Posterior vena cava (tissue), 2 donors: ENCODE measurements around the gene ZNF148. TPM values are rescaled to one million over a fixed set of nuclear protein-coding genes. Genes with fewer than 3 reads are reported as not detected.

Experiments
- DNase-seq: peaks from one replicate; pipeline ENCODE4 v3.0.0-alpha.2; 2020; ENCODE audit warnings: low spot score
- intact Hi-C, 2 donors: fragments of 100-400 bp; cut with DNase I; formaldehyde crosslinking; loops; one replicate each; pipeline versions ENCODE4 v1.14.1 to v1.14.2; 2022 to 2023
- total RNA-seq, 2 donors: library from RNA; stranded (reverse); fragmentation: NEBNext Ultra II Directional; extraction: Animal tissue kit (Norgen Biotek cat#: 25700); gene quantifications; one replicate each; pipeline ENCODE4 v1.2.1, GENCODE V29; 2021
- donor health status: DM: yes; HTN: yes; CAD: no.
- donor health status: DM: yes; HTN: yes; CAD: no.

The ZNF148 gene
- total RNA-seq, 2 donors from 2014 or later: 39.7 to 45.5 TPM

DNA sequence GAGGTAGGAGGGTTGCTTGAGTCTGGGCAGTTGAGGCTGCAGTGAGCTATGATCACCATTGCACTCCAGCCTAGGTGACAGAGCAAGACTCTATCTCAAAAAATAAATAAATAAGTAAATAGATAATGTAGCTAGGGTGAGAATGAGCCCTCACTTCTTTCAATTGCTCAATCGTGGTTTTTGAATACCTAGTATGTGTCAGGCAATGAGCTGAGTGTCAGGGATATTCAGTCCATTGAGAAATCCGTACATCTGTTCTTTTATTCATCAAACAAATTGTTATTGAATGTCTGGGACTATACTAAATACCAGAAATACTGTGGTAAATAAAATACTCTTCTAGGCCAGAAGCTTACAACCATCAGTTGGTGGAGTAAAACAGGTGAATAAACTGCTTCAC lies 6.2 kb upstream of the ZNF148 start:
- intact Hi-C loops: loop anchor here in 1 of 2 donors (5.0 kb wide), 1 partner anchor 1114 kb away; no protein-coding TSS in a partner anchor
- DNase-seq: no peak

DNA sequence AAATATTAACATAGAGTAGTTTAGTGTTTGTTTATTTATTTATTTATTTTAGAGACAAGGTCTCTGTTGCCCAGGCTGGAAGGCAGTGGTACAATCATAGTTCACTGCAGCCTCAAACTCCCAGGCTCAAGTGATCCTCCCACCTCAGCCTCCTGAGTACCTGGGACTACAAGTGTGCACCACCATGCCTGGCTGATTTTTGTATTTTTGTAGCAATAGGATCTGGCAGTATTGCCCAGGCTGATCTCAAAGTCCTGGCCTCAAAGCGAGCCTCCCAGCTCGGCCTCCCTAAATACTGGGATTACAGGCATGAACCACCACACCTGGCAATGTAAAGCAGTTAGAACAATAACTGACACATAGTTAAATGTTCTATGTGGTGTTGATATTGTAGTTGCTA lies 4.4 kb upstream of the ZNF148 start:
- no peak for DNase-seq
- intact Hi-C loops: loop anchor here in 1 of 2 donors (10.0 kb wide), 1 partner anchor 1495 kb away; no protein-coding TSS in a partner anchor

DNA sequence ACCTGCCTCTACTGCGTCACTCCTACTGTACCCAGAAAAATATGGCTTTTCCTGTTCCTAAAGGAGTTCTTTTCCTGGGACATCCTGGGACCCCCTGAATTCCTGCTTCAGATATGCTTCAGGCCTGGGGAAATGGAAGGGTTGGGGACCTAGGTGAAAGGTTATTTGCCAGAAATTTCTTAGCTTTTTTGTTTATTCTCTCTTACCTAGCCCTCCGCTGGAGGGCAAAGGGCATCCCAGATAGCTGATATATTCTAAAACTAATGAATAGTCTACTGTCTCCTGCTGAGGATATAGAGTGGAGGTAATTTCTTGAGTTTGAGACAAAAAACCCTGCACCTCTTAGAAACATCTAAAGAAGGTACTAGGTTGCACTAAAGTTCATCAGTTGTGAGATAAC lies 3.6 kb upstream of the ZNF148 start:
- intact Hi-C loops: loop anchor here in 1 of 2 donors (10.0 kb wide), 1 partner anchor 1496 kb away; no protein-coding TSS in a partner anchor
- DNase-seq: no peak

DNA sequence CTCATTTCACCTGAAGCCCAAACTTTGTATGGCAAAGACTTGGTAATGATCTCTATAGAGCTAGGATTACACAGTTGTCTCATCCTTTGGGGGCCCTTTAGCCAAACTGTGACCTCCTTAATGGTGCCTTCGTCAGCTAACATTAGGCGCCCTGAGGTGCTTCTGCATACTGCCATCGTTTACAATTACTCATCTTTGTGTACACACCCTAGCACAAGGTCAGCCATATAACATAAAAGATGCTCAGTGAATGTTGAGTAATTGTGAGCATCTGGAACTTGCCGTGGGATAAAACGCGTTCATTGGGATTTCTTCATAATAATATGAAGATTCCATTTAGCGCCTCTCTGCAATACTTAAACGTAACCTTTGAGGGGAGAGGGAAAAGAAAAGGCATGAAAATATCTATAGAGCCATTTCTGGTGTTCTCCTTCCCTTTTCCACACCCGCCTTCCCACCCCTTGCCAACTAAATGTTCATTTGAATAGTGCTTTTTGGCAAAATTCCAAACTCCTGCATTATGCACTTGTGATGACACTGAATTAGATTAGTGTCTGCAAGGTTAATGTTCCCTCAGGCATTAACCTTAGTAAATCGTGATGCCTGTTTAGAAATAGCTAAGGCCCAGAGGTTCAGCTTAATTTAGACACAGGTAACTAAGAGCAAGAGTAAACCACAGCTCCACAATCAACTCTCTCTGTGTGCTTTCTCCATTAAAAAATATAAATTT lies 990 bp upstream of the ZNF148 start:
- intact Hi-C loops: loop anchor here in 1 of 2 donors (10.0 kb wide), 1 partner anchor 1499 kb away; no protein-coding TSS in a partner anchor
- no peak for DNase-seq

DNA sequence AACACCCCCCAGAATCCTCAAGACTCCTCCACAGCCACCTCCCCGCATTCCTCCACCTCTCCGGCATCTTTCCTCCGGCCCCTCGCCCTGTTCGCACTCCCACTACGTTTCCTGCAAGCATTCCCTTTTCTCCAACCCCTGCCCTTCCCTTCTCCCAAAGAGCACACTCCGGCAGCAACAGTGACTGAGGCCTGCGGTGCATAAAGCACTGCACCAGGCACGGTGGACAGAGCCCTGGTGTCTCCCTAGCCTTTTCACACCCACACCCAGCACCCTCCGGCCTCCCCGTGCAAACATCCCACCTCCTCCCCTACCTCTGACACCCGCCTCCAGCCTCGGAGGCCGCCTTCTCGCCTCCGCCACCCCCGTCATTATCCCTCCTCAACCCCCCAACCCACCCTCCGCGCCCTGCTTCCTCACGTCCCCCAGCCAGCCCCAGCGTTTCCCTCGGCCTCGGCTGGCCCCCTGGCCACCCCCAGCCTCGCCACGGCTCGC lies 577 bp downstream of the ZNF148 start:
- peak; percentile 81 for DNase-seq
- intact Hi-C loops: loop anchor here in 1 of 2 donors (10.0 kb wide), 1 partner anchor 1500 kb away; no protein-coding TSS in a partner anchor

DNA sequence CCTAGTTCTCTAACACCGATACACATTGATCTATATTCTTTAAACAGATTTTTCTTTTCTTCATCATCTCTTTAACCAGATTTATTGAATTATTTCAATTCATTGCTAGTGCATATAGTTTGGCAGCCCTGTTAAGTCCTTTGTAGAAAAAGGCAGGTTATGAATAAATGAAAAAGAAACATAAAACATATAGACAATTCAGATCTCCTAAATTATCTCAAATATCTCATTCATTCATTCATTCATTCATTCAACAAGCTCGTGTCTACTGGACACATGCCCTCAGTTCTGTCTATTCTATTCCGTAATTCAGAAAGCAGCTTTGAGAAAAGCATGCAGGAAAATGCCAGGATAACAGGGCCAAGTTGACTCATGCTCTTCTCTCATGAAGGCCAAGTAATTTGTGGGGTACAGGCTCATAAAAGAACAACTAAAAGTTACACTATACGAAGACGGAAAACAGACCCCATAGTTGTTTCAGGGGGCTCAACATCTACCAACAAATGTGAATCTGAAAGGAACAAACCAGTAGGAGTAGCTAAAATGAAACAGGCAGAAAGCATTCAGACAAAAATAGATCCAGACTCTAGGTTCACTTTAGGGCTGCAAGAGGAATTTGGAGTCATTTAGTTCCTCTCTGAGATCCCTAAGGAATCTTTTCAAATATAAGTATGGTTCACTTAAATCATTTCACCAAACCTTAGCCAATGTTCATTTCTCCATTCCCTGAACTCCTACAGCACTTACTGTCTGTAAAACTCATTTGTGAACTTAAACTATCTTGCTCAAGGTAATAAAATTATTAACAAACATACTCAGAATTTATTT lies 7.5 kb downstream of the ZNF148 start:
- intact Hi-C loops: no loop called here
- no peak for DNase-seq

DNA sequence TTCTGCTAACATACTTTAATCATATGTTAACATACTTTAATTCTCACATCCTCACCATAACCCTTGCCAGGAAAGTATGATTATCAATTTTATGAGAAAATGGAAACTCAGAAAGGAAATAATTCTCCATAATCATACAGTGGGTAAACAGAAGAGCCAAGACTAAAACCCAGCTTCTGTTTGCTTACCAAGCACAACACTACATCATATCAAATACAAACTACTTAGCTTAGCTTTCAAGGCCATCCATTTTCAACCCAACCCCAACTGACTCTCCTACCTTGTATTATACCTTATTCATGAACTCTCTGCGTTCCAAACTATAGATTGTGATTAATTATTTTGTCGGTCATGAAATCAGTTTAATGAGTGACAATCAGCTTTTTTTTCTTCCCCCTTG lies 9.0 kb downstream of the ZNF148 start:
- no peak for DNase-seq
- intact Hi-C loops: no loop called here

DNA sequence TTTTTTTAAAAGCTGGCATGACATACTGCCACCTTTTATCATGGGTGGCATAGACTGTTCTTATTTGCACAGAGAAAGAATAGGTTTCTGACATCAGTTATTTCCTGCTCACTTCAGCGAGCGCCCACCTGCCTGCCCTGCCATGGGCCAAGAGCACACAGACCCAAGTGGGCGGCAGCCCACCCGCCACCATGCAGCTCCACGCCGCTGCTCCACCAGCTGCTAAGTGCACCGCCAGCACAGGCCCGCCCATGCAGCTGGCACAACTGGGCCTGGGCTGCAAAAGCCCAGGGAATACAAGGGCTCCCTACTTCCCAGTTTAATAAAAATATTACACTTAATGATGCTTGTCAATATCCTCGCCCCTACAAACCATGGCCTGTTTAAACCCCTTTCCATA lies 15.4 kb downstream of the ZNF148 start:
- intact Hi-C loops: no loop called here
- no peak for DNase-seq

DNA sequence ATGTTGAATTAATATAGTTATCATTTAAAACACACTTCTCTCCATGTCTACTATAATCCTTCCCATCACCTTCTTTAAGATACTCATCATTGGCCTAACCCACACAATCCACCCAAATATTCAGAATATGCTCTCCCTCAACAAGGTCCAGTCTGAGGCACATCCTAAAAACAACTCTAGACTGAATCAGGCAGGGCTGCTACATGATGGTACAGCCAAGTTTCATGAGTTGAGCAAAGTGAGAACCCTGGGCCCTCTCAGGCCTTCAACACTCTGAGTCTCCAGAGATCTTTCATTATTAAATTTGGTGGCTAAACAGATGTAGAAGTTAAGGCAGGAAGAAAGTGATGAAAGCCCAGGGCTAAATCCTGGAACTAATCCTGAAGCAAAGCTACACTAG lies 16.2 kb downstream of the ZNF148 start:
- no peak for DNase-seq
- intact Hi-C loops: no loop called here

DNA sequence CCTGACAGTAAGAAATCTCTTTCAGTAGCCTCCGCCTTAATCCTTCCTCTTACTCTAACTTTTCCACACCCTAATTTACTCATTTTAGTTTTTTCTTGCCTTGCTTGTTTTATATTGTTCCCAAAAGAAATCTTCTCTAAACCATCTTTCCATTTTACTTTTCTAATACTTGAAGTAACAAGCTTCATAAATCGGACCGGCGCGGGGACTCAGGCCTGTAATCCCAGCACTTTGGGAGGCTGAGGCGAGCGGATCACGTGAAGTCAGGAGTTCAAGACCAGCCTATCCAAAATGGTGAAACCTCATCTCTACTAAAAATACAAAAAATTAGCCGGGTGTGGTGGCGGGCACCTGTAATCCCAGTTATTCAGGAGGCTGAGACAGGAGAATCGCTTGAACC lies 17.3 kb downstream of the ZNF148 start:
- no peak for DNase-seq
- intact Hi-C loops: no loop called here

DNA sequence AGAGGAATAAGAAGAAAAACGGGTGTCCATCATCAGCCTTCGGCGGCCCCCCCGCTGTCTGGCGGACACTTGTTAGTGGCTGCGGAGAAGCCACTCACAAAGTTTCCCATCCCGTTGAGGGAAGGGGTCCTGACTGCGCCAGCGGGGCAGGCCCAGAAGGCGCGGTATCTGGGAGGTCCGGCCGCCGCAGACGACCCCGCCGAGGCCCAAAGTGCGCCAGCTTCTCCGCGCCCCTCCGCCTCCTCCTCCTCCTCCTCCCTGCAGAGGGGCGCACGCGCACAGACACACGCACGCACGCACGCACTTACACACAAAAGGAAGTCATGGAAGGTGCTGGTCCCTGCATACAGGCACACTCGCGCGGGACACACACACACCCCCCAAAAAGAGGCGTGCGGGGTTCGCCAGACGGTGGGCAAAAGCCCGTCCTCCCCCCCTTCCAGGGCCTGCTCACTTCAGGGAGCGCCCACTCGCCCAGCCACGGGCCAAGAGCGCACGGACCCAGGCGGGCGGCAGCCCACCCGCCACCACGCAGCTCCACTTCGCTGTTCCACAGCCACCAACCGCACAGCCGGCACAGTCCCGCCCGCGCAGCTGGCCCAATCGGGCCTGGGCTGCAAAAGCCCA lies 18.0 kb downstream of the ZNF148 start:
- intact Hi-C loops: no loop called here
- peak; percentile 85 for DNase-seq

DNA sequence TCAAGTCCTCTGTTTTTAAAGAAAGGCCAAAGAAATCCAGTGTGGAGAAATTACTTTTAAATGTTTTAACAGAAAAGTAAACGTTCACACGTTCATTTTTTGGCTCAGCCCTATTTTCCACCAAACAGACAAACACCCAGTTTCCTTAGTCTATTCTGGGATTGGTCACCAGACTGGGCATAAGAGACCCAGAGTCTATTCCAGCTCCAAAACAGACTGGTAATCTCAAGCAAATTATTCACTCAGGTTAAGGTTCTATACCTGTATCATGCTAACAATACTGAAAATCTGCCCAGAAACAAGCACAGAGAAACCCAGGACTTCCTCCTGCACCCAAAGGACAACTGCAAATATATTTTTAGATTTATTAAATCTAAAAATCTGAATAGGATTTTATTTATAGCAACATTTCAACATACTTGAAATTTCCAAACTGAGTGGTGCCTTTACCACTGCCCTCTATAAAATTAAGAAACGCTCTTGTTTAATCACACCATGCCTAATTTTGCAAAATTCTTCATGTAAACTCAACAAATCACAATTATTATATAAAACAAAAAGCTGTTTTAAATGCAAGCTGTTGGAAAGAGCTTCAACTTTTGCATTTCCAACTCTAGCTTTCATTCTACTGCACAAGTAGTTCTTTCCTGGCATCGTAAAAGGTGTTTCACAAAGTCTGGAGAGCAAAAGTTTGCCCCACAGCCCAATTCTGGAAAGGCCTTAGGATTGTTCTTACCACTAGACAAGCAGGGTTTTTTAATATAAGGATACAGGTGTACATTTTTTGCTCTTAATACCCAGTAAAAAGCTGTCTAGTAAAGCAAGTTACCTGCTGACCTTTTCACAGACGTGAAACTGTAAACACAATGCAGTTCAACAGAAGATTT lies 18.7 kb downstream of the ZNF148 start:
- no peak for DNase-seq
- intact Hi-C loops: no loop called here

DNA sequence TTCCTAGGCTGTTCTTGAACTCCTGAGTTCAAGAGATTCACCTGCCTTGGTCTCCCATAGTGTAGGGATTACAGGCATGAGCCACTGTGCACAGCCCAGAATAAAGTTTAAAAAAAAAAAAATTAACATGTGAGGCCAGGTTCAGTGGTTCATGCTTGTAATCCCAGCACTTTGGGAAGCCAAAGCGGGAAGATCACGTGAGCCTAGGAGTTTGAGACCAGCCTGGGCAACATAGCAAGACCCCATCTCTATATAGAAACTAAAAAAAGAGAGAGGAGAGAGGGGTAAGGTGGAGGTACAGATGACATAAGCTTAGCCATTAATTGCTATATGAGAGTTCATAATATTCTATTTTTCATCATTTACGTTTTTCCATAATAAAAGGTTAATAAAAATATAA lies 21.5 kb downstream of the ZNF148 start:
- intact Hi-C loops: no loop called here
- DNase-seq: no peak

DNA sequence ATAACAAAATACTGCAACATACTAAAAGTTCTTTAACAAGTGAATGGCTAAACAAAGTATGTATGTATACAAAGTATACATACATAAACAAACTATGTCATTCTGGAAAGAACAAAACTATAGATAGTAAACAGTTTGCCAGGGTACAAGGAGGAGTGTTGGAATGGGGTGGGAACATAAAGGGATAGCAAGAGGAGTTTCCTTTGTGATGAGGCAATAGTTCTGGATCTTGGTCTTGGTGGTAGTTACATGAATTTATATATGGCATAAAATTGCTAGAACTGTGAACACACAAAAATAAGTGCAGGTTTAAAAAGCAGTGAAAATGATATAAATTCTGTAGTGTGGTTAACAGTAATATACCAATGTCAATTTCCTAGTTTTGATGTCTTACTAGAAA lies 22.0 kb downstream of the ZNF148 start:
- intact Hi-C loops: no loop called here
- DNase-seq: no peak

DNA sequence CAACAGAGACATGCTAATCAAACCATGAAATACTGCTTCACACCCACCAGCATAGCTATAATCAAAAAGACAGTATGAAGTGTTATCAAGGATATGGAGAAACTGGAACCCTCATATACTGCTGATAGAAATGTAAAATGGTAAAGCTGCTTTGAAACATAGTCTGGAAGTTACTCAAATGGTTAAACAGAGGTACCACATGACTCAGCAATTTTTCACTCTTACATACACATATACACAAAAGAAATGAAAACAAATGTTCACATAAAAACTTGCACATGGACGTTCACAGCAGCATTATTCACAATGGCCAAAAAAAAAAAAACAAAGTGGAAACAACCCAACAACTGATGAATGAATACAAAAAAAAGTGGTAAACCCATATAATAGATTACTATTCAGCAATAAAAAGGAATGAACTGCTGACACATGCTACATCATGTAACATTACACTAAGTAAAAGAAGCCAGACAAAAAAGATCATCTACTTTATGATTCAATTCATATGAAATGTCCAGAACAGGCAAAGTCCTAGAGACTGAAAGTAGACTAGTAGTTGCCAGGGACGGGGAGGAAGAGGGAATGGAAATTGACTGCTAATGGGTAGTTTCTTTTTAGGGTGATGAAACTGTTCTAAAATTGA lies 23.2 kb downstream of the ZNF148 start:
- no peak for DNase-seq
- intact Hi-C loops: no loop called here

DNA sequence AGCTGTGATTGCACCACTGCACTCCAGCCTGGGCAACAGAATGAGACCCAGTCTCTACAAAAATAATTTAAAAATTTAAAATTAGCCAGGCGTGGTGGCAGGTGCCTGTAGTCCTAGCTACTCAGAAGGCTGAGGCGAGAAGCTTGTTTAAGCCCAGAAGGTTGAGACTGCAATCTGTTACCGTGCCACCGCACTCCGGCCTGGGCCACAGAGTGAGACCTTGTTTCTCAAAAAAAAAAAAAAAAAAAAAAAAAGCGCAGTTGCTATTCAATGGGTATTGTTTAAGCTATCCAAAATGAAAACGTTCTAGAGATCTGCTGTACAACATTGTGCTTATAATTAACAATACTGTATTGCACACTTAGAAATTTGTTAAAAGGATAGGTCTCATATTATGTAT lies 24.0 kb downstream of the ZNF148 start:
- intact Hi-C loops: no loop called here
- DNase-seq: no peak

DNA sequence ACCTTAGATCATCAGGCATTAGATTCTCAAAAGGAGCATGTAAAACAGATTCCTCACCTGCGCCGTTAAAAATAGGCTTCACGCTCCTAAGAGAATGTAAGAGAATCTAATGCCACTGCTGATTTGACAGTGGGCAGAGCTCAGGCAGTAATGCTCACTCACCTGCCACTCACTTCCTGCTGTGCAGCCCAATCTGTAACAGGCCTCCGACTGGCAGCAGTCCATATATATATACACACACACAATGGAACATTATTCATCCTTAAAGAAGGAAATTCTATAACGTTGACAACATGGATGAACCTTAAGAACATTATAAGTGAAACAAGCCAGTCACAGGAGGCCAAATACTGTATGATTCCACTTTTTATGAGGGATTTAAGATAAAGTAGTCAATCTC lies 24.5 kb downstream of the ZNF148 start:
- intact Hi-C loops: no loop called here
- DNase-seq: no peak

DNA sequence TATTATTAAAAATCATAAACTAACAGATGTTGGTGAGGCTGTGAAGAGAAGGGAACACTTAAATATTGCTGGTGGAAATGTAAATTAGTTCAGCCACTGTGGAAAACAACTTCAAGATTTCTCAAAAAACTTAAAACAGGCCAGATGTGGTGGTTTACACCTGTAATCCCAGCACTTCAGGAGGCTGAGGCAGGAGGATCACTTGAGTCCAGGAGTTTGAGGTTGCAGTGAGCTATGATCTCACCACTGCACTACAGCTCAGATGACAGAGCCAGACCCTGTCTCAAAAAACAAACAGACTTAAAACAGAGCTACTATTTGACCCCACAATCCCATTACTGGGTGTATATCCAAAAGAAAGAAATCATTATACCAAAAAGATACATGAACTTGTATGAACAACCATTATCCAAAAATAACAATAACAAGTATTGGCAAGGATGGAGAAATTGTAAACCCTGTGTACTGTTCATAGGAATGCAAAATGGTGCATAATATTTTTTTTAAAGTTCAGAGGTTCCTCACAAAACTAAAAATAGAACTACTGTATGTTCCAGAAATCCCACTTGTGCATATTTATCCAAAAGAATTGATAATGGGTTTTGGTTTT lies 25.5 kb downstream of the ZNF148 start:
- DNase-seq: no peak
- intact Hi-C loops: no loop called here
